ENCODE results near the gene MBOAT2.
"Not testable (repeated sequence)": the region's sequence is repeated elsewhere in the genome, so short reads cannot be mapped to it uniquely, and the experiment has no call there.

The MBOAT2 gene

GRCh38 chr2:9003616-9004337 is at the start of gene MBOAT2:
Gene MBOAT2 (minus strand): TSS chr2:9003684. CDS start chr2:9003614, 70 bp downstream.
- H3K27me3 Mint-ChIP-seq = peaks cover 3% of the 10 kb centered on the region
- H3K27ac Mint-ChIP-seq = peak within 1 kb of the TSS; percentile 89
- peaks cover 33% of the 10 kb centered on the region for H3K4me1 Mint-ChIP-seq (ENCODE audit: low read depth)
- H3K36me3 Mint-ChIP-seq (ENCODE audit: low read depth) = no peaks in the 10 kb centered on the region
- H3K9me3 Mint-ChIP-seq = no peaks in the 10 kb centered on the region
- peak within 1 kb of the TSS; percentile 83 for H3K4me3 Mint-ChIP-seq
- intact Hi-C loops (cut with micrococcal nuclease) = no loop called here

DNA sequence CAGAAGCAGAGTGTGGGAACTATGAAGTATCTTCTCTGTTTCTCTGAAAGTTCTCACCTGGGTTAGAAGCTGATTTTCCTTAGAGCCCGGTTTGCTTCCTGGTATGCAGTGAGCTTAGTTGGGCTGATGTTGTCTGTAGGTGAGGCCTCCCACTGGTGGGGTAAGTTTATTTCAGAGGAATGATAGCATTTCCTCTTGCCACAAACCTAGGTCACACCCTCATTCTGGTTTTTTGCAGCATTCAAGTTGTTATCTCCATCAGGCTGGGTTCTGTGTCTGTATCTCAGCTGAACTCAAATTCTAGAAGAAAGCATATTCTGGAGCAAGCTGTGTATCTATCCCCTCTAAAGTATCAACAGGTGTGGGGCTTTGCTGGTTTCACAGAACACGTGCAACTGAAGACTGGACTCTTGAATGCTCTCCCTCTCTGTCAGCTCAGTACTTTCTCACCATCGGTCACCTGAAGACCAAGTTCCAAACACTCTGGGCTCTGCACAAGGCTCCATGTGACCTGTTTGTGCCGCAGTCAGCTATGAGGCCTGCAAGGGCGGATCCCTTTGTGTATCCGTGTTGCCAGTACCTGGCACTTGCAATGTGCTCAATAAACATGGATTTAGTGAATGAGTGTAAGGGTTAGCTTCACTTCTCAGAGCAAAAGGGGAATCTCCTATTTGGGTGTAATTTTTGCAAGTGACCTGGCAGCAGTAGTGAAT is 49.5 kb upstream of the MBOAT2 start:
- no peaks in the 10 kb centered on the region for H3K27me3 Mint-ChIP-seq
- intact Hi-C loops (cut with micrococcal nuclease) = no loop called here
- H3K4me3 Mint-ChIP-seq = no peak overlapping the region
- H3K4me1 Mint-ChIP-seq (ENCODE audit: low read depth) = peaks cover 11% of the 10 kb centered on the region
- H3K27ac Mint-ChIP-seq = no peak overlapping the region
- peaks cover 9% of the 10 kb centered on the region for H3K9me3 Mint-ChIP-seq
- no peaks in the 10 kb centered on the region for H3K36me3 Mint-ChIP-seq (ENCODE audit: low read depth)

- H3K27ac Mint-ChIP-seq; H3K27me3 Mint-ChIP-seq; H3K4me3 Mint-ChIP-seq; intact Hi-C loops (cut with micrococcal nuclease); H3K36me3 Mint-ChIP-seq (ENCODE audit: low read depth); H3K9me3 Mint-ChIP-seq: not testable (repeated sequence)
- peaks cover 11% of the 10 kb centered on the region for H3K4me1 Mint-ChIP-seq (ENCODE audit: low read depth)
These were observed 48.0 kb upstream of the MBOAT2 start for GRCh38 chr2:9051451-9051850.

- intact Hi-C loops (cut with micrococcal nuclease) = no loop called here
- Mint-ChIP-seq H3K4me3 (no peak overlapping the region), H3K4me1 (ENCODE audit: low read depth) (peaks cover 18% of the 10 kb centered on the region), H3K27me3 (no peaks in the 10 kb centered on the region), H3K36me3 (ENCODE audit: low read depth) (no peaks in the 10 kb centered on the region), H3K27ac (no peak overlapping the region), H3K9me3 (peaks cover 2% of the 10 kb centered on the region)
These were observed 46.8 kb upstream of the MBOAT2 start for GRCh38 chr2:9050122-9050809.

GRCh38 chr2:9045595-9045994 is 42.1 kb upstream of the MBOAT2 start:
- Mint-ChIP-seq H3K4me3 (no peak overlapping the region), H3K36me3 (ENCODE audit: low read depth) (no peaks in the 10 kb centered on the region), H3K9me3 (no peaks in the 10 kb centered on the region), H3K4me1 (ENCODE audit: low read depth) (peaks cover 7% of the 10 kb centered on the region), H3K27ac (no peak overlapping the region), H3K27me3 (peaks cover 4% of the 10 kb centered on the region)
- intact Hi-C loops (cut with micrococcal nuclease) = no loop called here

GRCh38 chr2:9043491-9043890 is 40.0 kb upstream of the MBOAT2 start:
- intact Hi-C loops (cut with micrococcal nuclease); H3K36me3 Mint-ChIP-seq (ENCODE audit: low read depth); H3K27ac Mint-ChIP-seq; H3K27me3 Mint-ChIP-seq; H3K4me1 Mint-ChIP-seq (ENCODE audit: low read depth); H3K4me3 Mint-ChIP-seq: not testable (repeated sequence)
- peaks cover 11% of the 10 kb centered on the region for H3K9me3 Mint-ChIP-seq

- Mint-ChIP-seq H3K4me1 (ENCODE audit: low read depth) (no peaks in the 10 kb centered on the region), H3K4me3 (no peak overlapping the region), H3K27me3 (peaks cover 5% of the 10 kb centered on the region), H3K27ac (no peak overlapping the region), H3K9me3 (peaks cover 21% of the 10 kb centered on the region), H3K36me3 (ENCODE audit: low read depth) (no peaks in the 10 kb centered on the region)
- intact Hi-C loops (cut with micrococcal nuclease) = no loop called here
These were observed 33.7 kb upstream of the MBOAT2 start for GRCh38 chr2:9037166-9037565.

GRCh38 chr2:9033385-9034168 is 30.1 kb upstream of the MBOAT2 start:
- H3K27ac Mint-ChIP-seq = no peak overlapping the region
- H3K27me3 Mint-ChIP-seq = peaks cover 2% of the 10 kb centered on the region
- no peaks in the 10 kb centered on the region for H3K4me1 Mint-ChIP-seq (ENCODE audit: low read depth)
- peaks cover 11% of the 10 kb centered on the region for H3K9me3 Mint-ChIP-seq
- intact Hi-C loops (cut with micrococcal nuclease) = no loop called here
- no peak overlapping the region for H3K4me3 Mint-ChIP-seq
- H3K36me3 Mint-ChIP-seq (ENCODE audit: low read depth) = no peaks in the 10 kb centered on the region

DNA sequence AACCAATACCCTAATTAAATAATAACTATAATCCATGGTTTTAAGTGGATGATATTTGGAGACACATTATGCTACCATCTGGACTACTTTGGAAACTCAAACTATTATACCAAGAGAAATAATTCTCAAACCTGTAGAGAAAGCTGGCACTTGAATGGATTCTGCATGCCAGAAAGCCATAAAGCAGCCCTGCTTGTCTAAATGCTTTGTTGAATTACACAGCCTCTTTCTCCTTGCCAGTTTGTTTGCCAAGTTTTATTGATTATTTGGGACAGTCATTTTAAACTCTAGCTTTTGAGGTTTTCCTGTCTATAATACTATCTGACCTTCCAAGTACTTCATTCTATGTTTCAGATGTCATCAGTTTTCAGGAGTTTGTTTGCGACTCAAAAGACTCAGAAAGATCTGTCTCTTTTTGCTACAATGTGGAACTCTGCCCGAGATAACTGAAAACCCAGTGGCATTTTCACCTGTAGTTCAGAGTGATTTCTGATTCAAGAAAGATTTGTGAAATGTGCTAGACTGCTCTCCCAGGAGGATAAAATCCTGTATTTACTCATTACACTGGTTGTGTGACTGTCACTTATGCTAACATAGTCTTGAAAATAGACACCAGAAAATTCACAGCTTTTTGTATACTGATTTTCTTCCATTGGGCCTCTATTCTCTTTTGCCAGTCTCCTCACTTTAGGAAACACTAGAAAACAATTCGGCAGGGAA is 29.2 kb upstream of the MBOAT2 start:
- H3K36me3 Mint-ChIP-seq (ENCODE audit: low read depth) = no peaks in the 10 kb centered on the region
- no peaks in the 10 kb centered on the region for H3K4me1 Mint-ChIP-seq (ENCODE audit: low read depth)
- H3K27ac Mint-ChIP-seq = no peak overlapping the region
- H3K9me3 Mint-ChIP-seq = peaks cover 2% of the 10 kb centered on the region
- H3K27me3 Mint-ChIP-seq = peaks cover 4% of the 10 kb centered on the region
- intact Hi-C loops (cut with micrococcal nuclease) = no loop called here
- H3K4me3 Mint-ChIP-seq = no peak overlapping the region

GRCh38 chr2:9032121-9032520 is 28.6 kb upstream of the MBOAT2 start:
- Mint-ChIP-seq H3K27ac (no peak overlapping the region), H3K4me3 (no peak overlapping the region), H3K36me3 (ENCODE audit: low read depth) (no peaks in the 10 kb centered on the region), H3K9me3 (no peaks in the 10 kb centered on the region), H3K4me1 (ENCODE audit: low read depth) (no peaks in the 10 kb centered on the region), H3K27me3 (peaks cover 4% of the 10 kb centered on the region)
- intact Hi-C loops (cut with micrococcal nuclease) = no loop called here

GRCh38 chr2:9031246-9031645 is 27.8 kb upstream of the MBOAT2 start:
- intact Hi-C loops (cut with micrococcal nuclease) = no loop called here
- H3K27me3 Mint-ChIP-seq = peaks cover 4% of the 10 kb centered on the region
- H3K4me1 Mint-ChIP-seq (ENCODE audit: low read depth) = no peaks in the 10 kb centered on the region
- no peaks in the 10 kb centered on the region for H3K36me3 Mint-ChIP-seq (ENCODE audit: low read depth)
- no peaks in the 10 kb centered on the region for H3K9me3 Mint-ChIP-seq
- no peak overlapping the region for H3K27ac Mint-ChIP-seq
- no peak overlapping the region for H3K4me3 Mint-ChIP-seq

DNA sequence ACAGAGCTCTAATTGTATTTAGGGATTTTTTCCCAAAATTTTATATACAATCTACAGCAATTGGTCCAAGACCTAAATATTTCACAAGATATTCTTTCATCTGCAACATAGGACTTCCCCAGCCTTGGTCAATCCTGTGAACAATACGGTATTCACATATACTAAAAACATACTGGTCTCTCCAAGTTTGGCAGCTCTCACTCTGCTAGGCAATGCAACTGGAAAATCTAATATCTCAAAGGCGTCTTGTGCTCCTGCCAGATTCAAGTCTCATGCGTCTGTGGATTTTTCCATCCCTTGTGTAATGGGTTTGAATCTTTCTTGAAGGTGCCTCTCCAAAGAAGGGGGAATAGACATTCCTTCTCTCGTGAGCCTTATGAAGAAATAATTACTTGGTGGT is 27.4 kb upstream of the MBOAT2 start:
- intact Hi-C loops (cut with micrococcal nuclease) = no loop called here
- Mint-ChIP-seq H3K4me3 (no peak overlapping the region), H3K4me1 (ENCODE audit: low read depth) (no peaks in the 10 kb centered on the region), H3K27ac (no peak overlapping the region), H3K9me3 (no peaks in the 10 kb centered on the region), H3K27me3 (peaks cover 4% of the 10 kb centered on the region), H3K36me3 (ENCODE audit: low read depth) (no peaks in the 10 kb centered on the region)

DNA sequence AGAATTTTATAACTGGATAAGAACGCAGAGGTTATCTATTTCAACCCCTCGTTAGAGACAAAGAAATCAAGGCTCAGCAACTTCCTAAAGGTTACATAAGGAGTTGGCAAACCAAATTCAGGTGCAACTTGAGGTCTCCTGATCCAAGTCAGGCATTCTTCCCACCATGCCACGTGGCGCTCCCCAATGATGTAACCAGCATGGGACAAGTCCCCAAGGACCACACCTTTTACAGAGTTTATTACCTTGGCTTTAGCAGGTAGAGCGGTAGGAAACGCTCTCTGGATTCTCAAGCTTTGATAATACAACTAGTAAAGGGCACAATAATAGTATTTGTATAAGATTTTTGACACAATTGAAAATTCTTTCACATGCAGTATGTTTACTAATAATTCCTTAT is 26.7 kb upstream of the MBOAT2 start:
- Mint-ChIP-seq H3K4me3 (no peak overlapping the region), H3K27me3 (peaks cover 4% of the 10 kb centered on the region)

More for the DNA sequence above, 26.7 kb upstream of the MBOAT2 start:
- Mint-ChIP-seq H3K27ac (no peak overlapping the region), H3K9me3 (no peaks in the 10 kb centered on the region), H3K4me1 (ENCODE audit: low read depth) (no peaks in the 10 kb centered on the region), H3K36me3 (ENCODE audit: low read depth) (no peaks in the 10 kb centered on the region)
- intact Hi-C loops (cut with micrococcal nuclease) = no loop called here

Measured in dendritic cell treated with granulocyte-macrophage colony-stimulating factor and Interleukin-4, amounts not matched to agents 40 ng/mL and 50 ng/mL, for 4 days (primary cell).